Motor neuron (in vitro differentiated cells): ENCODE measurements around the gene CYB561. TPM values are rescaled to one million over a fixed set of nuclear protein-coding genes. Genes with fewer than 3 reads are reported as not detected.

Experiments
- ATAC-seq, 8 experiments: fragments of 200-7000 bp; cut with Tn5 transposase; replicated peaks in 6 of 8; 2 replicates each; pipeline ENCODE4 v1.8.0; 2021; ENCODE audit warnings: mild to moderate bottlenecking in 8 of 8, moderate library complexity in 8 of 8
- H3K27ac ChIP-seq, 2 donors: fragments of 250-450 bp; sonication (Bioruptor Pico); 2 replicates each; pipeline ENCODE4 v1.9.0; 2021; ENCODE audit warnings: antibody characterized with exemption in 2 of 2, mild to moderate bottlenecking in 2 of 2, moderate library complexity in 1 of 2
- H3K4me1 ChIP-seq, 2 donors: fragments of 250-450 bp; sonication (Bioruptor Pico); replicated peaks in 1 of 2; 2 replicates each; pipeline ENCODE4 v1.6.1; 2021; ENCODE audit warnings: antibody characterized with exemption in 2 of 2, mild to moderate bottlenecking in 2 of 2, moderate library complexity in 1 of 2
- H3K4me3 ChIP-seq, 5 donors: fragments of 250-450 bp; sonication (Bioruptor Pico); 2 replicates each; pipeline ENCODE4 v1.9.0; 2021; ENCODE audit warnings: antibody characterized with exemption in 5 of 5, mild to moderate bottlenecking in 5 of 5, moderate library complexity in 4 of 5
- in situ Hi-C, 9 experiments: fragments of 400-800 bp; cut with MboI; loops; one replicate each; pipeline ENCODE4 v1.15.0; 2021; ENCODE audit warnings: low sequenced_read_pairs in 9 of 9, low pct_unique_long_range_greater_than_20kb in 2 of 9; ENCODE audit not compliant: unreplicated experiment in 9 of 9
- total RNA-seq, 8 experiments: library from RNA; unstranded; fragments of 300-600 nt; gene quantifications; 2 replicates each; pipeline versions ENCODE4 v1.2.3 to v1.2.4, GENCODE V29; 2022

The CYB561 gene
- total RNA-seq, 8 experiments from 2014 or later, result 4.7 to 45.4 (median 6.6) TPM

DNA sequence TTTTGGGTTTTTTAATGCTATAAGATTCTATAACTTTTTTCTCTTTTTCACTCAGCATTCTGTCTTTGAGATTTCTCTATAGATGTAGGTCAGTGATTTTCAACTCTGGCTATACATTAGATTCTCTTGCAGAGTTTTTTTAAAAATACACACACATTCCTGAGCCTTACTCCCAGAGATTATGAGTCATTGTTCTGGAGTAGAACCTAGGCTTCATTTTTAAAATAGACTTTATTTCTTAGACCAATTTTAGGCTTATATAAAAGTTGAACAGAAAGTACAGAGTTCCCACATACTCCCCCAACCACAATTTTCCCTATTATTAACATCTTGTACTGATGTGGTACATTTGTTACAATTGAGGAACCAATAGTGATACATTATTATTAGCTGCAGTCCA is 63.3 kb downstream of the CYB561 start:
- in situ Hi-C loops, result no loop called here
- Histone ChIP-seq H3K4me1 (no peaks in the 10 kb centered on the region), H3K27ac (no peak overlapping the region), H3K4me3 (no peak overlapping the region)
- no peak for ATAC-seq

Other genes starting within 250 kb of the CYB561 start
- 1 to 10 TPM in 6 of 8 experiments, under 1 TPM in 2; 0.49 to 3.2 (median 1.4) TPM for gene ACE, start 30.8 kb upstream of the CYB561 start, total RNA-seq
- under 1 TPM in 6 of 8 experiments, not detected in 2; 0.05 to 0.78 (median 0.11) TPM for gene KCNH6, start 77.1 kb upstream of the CYB561 start, total RNA-seq
- gene DCAF7, start 104.2 kb upstream of the CYB561 start, total RNA-seq, result 10 to 100 TPM; 31.5 to 79.4 (median 61.1) TPM
- gene TACO1, start 154.6 kb upstream of the CYB561 start, total RNA-seq, result 10 to 100 TPM; 11.5 to 31.5 (median 22.4) TPM
- 10 to 100 TPM; 11.0 to 25.4 (median 15.1) TPM for gene MAP3K3, start 176.1 kb upstream of the CYB561 start, total RNA-seq